ENCODE data around the gene CTNNA2.

The CTNNA2 gene

DNA sequence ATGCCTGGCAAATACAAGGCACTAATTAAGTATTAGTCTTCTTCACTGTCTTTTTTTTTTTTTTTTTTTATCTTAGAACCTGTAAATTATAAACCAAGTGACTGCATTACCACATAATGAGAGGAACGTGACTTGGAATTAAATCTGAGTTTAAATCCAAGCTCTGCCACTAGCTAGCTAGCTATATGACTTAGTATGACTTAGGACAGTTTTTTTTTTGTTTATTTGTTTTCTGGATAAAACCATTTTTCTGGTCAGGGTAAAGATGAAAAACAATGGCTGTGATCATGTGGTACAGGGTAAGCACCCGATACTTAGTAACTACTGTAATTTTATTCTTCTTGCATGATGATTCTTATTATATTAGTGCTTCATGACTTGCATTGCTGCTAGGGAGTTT is 983.5 kb downstream of the CTNNA2 start:
- no peak for DNase-seq (ENCODE audit: low read depth)

DNA sequence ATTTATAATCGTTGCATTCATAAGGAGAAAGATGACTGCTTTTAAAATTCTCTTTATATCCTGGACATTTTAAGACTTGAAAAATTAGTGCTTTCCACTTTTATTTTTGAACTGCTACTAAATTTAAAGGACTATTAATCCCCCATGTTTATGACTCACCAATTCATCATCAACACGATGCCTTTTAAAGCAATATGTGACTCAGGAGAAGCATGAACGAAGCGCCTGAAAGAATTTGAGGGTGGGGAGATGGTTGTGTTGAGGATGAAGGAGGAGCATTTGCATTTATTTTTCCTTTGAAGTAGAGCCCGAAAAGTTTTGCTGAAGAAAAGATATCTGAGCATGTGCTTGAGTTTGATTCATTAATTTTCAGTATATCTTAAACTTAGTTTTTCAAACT is 983.9 kb downstream of the CTNNA2 start:
- DNase-seq (ENCODE audit: low read depth) = no peak

DNA sequence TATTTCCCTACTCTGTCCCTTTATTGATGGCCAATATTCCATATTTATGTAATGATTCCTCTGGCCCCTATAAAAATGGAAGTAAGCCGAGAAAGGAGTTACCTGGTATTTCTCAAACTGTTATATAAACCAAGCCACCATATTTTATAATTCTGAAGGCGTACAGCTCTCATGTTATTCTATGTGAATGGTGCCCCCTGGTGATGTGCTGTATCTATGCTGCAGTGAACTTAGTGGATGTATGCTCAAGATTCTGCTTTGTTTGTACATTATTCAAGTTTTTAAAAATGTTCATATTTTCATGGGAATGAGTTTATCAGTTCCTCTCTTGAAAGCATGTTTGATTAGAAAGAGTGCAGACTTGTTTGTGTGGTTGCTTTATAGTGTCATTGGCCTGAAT is 986.2 kb downstream of the CTNNA2 start:
- DNase-seq (ENCODE audit: low read depth) = no peak

DNA sequence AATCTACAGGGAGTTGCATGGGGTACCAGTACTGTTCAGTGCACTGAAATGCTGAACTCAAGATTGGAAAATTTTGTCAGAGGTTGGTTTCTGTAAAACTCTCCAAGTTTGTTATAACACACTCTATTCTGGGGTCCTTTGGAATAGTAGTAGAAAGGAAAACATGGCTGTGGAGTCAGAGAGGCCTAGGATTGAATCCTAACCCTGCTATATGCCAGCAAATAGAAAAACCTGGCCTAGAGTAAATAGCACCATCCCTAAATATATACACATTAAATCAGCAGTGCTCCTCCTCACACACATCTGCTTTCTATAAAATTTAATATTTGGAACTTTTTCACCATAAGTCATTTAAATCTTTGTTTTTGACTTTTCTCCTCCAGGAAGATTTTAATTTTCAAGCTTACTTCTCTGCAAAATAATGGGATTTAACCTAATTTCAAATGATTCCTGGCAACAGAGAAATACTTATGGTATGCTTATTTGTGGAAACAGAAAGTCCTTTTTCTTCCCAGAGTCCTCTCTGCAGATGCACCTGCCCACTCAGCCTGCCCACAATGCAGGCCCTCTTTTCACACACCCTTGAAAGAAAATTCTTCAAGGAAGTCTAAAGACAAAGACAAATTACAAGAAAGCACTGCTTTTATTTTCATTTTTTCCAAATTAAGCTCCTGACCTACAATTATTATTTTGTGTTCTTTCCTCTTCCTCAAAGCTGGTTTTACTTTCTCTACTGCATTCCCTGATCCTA is 989.2 kb downstream of the CTNNA2 start:
- no peak for DNase-seq (ENCODE audit: low read depth)

DNA sequence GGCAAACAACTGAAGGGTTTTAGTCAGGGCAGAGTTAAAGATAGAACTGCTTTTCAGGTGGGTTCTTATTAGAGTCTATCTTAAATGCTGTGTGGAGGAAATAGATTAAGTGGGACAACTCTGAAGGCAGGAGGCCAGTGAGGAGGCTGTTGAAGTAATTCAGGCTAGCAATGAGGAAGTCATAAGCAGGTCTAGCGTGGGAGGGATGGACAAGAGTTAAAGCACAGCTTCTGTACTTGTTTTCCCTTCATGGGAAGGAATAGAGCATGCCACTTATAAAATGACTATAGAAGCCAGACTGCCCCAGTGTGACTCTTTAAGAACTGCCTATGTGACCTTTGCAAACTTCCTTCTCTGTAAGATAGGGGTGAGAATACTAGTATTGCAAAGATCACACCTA is 993.7 kb downstream of the CTNNA2 start:
- no peak for DNase-seq (ENCODE audit: low read depth)

DNA sequence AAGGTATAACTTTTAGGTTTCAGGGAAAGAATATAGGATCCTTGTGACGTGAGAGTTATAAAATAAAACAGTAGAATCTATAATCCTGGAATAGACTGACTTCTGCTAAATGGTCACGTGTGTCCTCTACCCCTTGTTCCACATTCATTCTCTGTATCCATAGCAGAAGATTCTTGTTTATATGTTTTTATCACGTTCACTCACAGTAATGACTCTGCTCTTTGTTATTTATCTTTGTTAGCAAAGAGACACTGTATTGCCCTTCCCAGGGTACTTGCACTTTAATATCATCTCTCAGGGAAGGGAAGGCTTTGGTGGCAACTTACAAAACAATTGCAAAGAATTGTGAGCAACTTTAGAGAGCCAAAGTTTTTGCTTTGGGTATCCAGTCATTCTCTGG is 997.9 kb downstream of the CTNNA2 start:
- no peak for DNase-seq (ENCODE audit: low read depth)

DNA sequence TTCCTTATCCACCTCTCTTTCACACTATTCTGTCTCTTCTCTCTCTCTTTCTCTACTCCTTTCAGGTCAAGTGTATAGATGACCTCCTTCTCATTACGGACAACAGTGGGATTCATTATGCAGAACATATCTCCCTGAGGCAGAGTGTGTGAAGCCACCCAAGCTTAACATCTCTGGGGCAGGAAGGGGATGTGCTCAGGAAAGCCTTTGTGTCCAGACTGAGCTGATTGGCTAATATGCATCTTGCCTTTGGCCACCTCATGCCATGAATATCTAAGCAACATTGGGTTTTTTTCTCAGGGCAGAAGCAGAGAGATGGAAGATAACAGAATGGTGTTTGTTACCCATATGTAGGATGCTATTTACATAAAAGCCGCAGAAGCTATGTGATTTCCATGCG is 1003.1 kb downstream of the CTNNA2 start:
- no peak for DNase-seq (ENCODE audit: low read depth)

DNA sequence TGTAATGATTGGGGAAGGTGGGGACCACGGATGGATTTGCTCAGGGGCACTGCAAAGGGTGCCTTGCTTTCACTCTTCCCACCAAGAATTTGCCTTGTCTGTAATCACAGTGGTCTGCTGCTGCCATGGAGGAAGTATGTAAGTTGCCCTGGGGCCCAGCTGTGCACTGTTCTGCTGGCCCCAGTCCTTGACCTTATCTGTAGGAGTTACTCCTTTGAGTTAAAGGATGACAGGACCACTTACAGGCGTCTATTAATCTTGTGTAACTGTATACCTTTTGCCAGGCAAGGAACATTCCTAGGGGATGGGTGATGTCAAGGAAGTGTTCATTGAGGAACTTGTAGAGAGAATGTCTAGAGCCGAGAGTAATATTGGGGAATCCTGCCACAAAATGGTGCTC is 1004.5 kb downstream of the CTNNA2 start:
- DNase-seq (ENCODE audit: low read depth) = no peak

DNA sequence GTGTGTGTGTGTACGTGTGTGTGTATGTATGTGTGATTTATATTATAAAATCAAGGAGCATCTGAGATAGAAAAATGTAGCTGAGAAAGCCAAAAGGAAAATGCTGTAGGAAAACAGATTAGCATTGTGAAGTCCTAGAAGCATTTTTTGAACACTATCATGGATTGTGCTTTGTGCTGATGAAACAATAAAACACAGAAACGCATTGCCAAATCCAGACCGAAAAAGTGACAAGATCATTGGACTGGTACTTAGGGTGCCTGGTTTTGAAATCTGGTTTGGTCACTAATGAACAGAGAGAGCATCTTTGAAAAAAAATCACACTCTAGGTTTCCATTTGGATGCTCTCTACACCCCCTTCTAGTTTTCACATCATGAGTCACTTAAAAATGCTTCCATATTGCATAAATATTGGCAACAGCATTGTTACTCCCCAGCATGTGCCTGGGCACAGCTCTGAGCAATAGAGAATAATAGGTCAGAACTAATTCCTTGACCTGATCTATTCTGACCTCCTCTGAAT is 1006.3 kb downstream of the CTNNA2 start:
- no peak for DNase-seq (ENCODE audit: low read depth)

DNA sequence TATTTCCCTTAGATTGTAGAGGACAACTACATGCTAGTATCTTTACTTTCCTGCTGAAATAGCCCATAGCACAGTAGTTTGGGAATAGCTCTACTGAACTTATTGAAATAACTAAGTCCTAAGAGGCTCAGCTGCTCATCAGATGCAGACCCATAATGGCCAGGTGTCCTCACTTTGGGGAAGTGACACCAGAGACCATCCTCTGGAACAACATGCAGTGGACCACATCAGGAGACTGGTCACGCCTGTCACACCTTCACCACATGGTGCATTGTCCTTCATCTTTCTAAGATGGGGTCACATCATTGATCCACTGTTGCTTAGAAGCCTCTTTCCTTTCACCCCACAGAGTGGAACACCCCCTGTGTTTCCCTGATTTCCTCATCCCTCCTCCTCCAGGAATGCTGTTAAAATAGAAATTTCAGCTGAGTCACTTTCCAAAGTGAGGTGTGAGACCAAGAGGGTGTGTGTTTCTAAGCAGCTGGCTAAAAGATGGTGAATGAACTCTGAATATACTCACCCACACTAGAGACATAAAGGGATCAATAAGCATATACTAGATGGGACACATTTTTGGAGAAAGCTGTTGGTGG is 1006.9 kb downstream of the CTNNA2 start:
- no peak for DNase-seq (ENCODE audit: low read depth)

DNA sequence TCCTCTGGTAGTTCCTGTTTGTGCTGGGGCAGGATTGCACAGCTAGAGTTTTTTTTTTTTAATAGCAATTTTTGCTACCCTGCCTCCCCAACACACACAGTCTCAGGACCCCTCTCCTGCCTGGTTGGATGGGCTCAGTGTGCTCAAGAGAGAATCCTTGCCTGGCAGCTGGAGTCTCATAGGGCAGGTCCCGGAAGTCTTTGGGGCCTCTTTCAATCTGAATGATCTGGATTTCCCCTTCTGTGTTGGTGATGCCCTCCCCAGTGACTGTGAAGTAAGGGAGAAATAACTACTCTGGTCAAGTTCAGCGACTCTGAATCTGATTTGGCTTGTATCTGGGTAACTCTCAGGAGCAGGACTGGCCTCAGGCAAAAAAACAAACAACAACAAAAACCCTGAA is 1012.3 kb downstream of the CTNNA2 start:
- DNase-seq (ENCODE audit: low read depth) = no peak

DNA sequence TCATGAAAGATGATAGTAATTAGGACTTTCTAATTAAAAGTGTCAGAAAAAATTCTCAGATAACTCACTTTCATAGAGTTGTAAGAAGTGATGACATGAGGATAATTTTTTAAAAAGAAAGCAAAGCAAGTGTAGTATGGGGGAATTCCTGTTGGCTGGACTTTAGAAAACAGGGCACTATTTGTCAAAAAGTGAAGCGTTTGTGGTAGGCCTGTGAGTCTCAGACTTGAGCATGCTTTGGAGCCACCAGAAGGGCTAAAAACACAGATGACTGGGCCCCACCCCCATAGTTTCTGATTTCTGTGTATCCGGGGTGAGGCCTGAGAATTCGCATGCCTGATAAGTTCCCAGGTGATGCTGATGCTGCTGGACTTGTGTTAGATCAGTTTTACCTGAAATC is 1014.3 kb downstream of the CTNNA2 start:
- no peak for DNase-seq (ENCODE audit: low read depth)

DNA sequence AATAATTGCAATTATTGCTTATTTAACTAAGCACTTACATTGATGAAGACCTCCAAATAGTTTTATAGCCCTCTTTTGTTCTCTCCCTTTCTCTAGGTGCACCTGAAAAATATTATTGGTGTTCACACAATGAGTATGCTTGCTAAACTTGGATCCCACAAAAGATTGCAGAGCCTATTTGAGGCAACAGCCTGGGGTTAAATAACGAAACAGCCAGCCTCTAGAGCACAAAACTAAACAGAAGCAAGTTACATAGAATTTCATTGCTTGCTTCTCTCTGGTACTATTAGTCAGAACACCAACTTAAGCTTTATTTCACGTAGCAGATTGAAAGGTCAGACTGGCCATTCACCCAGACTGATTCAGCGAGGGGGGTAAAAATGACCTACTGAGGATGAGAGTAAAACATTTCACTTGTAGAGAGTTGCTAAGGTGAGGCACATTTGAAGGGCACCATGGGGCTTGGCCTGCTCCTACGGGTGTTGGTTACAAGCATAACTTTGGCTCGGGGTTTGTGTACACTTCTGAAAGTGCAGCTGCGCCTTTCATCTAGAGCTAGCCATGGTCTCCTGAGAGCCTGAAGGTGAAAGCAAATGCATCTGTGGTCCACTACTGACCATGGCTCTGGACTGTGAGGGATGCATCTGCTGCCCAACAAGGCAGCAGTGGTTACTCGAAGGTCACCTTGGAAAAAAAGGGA is 1016.8 kb downstream of the CTNNA2 start:
- no peak for DNase-seq (ENCODE audit: low read depth)

DNA sequence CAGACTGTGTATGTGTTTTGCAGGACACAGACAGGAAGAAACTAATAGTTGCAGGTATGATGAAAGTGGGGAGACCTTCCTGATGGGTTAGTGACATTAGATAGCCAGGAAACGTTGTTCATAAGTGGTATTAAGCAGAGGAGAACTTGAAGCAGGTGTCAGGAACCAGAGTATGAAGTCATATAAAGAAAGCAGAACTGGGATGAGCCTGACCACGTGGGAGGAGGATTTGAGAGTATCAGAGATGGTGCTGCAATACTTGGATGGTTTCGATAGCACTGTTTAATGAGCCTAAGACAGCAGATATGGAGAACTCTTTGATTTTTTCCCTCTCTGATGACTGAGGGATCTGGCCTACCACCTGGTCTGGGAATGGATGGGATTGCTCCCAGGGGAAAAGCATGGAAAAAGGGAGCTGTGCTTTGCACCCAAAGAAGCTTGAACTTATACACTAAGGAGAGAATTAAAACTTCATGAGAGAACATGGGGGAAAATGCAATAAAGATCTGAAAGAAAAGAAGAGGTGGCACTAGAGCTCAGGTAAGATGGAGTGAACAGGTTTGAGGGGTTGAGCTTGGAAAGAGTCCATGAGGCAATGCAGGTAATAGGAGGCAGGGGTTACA is 1017.7 kb downstream of the CTNNA2 start:
- DNase-seq (ENCODE audit: low read depth) = no peak

DNA sequence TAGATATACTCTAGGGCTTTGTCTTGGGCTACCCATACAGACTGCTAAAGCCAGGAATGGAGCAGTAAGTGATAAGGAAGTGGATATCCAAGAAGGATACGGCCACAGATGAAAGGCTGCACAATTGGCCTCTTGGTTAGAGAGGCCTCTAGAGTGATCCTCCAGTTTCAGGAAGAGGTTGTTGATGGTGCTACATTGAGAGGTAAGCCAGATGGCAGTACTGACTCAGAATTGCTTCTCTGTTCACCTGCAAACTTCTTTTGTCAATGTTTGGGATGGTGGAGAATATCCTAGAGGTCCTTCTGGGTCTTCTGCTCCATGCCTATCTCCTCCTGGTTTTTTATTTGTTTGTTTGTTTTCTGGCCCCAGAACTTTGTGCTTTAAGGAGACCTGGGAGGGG is 1018.5 kb downstream of the CTNNA2 start:
- no peak for DNase-seq (ENCODE audit: low read depth)

DNA sequence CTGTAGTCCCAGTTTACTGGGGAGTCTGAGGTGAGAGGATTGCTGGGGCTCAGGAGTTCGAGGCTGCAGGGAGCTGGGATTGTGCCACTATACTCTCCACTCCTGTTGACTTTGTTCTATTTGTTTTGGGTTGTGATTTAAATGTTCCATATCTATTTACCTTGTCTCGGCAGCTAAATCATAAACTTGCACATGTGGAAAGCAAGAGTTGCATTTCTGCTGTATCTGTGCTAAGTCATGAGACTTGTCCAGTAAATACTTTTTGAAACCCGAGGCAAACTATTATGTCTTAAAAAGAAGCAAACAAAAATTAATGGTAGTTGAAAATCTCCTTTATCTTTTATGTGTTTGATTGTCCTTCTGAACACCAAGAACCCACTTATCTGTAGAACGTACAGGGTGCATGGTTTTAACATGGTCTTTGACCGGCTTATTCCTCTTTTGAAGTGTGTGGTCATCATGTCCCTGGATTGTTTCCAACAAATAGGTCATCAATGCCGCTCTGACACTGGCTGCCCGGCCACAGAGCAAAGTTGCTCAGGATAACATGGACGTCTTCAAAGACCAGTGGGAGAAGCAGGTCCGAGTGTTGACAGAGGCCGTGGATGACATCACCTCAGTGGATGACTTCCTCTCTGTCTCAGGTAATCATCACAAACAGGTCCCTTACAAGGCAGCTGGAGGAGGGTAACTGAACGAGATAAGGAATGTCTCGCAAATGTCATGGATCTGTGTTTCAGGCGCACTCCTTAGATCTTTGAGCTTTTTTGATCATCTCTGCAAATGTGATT is 1032.8 kb downstream of the CTNNA2 start:
- DNase-seq (ENCODE audit: low read depth) = no peak

DNA sequence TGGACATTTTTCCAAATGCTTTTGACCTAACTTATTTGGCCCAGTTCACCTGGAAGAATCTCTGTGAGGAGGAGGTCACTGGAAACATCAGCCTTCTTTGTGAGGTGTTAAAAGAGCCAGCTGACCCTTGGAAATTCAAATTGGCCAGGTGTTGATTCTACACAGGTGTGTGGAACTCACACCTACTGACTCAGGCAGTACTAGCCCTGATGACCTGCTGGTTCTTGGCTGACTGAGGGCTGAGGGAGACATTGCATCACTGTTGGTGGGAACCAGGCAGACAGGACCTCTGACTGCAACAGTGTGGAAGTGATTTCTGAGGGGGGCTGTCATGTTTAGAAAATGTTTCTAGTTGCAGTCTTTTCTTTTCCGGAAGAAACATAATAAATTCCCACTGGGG is 1033.9 kb downstream of the CTNNA2 start:
- DNase-seq (ENCODE audit: low read depth) = no peak

DNA sequence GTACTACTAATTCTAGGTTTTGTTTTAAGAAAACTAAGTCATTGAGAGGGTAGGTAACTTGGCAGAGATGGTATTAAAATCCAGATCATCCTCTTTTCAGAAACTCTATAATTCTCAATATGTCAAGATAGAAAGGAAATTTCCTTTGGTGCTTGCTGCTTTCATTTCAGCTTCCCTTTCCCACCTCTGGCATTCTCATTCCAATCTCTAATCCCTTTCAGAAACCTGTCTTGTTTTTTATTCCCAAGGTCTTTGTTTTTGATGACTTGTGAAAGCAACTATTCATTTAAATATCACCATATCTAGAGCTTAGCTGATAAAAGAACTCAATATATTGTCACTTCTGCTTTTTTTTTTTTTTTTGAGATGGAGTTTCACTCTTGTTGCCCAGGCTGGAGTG is 1034.5 kb downstream of the CTNNA2 start:
- no peak for DNase-seq (ENCODE audit: low read depth)

DNA sequence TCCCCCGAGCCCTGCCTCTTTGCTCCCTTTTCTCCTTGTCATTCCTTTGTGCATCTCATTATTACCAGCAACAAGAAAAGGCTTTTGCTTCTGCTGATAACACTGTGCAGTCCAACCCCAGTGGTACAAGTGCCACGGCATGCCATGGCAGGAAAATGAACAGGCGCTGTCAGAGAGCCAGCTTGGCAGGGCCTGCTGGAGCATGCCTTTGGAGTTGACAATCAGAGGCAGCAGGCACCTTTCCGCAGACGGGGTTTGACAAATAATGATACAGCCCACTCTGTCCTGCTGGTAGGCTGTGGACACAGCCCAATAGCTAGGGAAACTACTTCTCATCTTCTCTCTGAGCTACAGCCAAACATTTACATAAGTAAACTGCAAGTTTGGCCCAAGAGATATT is 1035.6 kb downstream of the CTNNA2 start:
- no peak for DNase-seq (ENCODE audit: low read depth)

DNA sequence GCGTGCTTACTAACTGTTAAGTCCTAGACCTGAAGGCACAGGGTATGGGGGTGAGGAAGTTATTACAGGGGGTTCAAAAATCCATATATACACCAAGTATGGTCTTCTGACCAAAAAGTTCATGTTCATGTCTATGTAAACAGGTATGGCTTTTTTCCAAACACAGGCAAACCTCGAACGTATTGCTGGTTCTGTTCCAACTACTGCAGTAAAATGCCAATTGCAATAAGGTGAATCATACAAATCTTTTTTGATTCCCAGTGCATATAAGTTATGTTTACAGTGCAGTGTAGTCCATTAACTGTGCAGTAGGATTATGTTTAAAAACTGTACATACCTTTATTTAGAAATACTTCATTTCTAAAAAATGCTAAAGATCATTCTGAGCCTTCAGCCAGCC is 1037.0 kb downstream of the CTNNA2 start:
- no peak for DNase-seq (ENCODE audit: low read depth)

DNA sequence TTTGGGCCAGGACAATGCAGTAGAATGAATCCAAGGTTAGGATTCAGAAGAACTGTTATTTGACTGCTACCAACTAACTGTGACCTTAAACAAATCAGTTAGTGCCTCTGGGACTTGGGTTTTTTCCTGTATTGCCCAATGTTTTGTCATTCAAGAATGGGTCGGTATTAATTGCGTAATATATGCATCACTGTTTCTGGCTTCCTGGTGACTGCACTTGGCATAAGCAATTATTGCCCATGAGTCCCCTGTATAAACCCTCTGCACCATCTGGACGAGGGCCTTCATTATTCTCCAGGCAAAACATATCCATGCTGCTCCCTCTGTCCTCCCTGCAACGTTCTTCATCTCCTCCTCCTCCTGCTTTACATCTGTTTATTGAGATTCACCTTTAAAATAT is 1047.5 kb downstream of the CTNNA2 start:
- DNase-seq (ENCODE audit: low read depth) = no peak

DNA sequence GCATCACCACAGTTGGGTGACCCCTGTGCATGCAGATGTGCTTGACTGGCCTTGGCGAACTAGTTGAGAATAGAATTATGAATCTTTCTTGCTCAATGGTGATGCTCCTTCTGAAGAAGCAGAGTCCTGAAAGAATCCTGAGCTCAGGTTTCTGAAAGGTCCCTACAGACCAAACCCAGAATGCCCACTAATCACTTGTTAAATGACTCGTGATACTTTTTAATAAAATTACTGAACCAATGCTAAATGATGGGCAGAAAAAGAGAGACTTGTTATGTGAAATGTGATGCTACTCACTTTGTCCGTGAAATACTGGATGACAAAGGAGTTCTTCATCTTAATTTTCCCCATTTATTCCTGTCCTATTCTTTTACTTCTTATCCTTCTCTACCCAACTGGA is 1055.2 kb downstream of the CTNNA2 start:
- DNase-seq (ENCODE audit: low read depth) = no peak

All from activated T-helper 1 cell treated with Interleukin-2 at 50 U/mL for 16 hours (primary cell).